ENCODE measurements around the gene UBAC1. TPM values are rescaled to one million over a fixed set of nuclear protein-coding genes. Genes with fewer than 3 reads are reported as not detected.

The UBAC1 gene
- total RNA-seq, 1 experiment from 2014 or later = 55.6 TPM

- H3K4me1 Mint-ChIP-seq = peaks cover 83% of the 10 kb centered on the region
- ATAC-seq (no peak), DNase-seq (ENCODE audit: low spot score) (no peak)
- peaks cover 1% of the 10 kb centered on the region; the same call in 1 of the 2 replicates for H3K36me3 Mint-ChIP-seq
- peak overlapping the region; percentile 73 for H3K27ac Mint-ChIP-seq
- H3K9me3 Mint-ChIP-seq = no peaks in the 10 kb centered on the region
- H3K4me3 Mint-ChIP-seq = no peak overlapping the region
- POLR2A ChIA-PET = no interaction called here
- no peaks in the 10 kb centered on the region; the same call in 1 of the 2 replicates for H3K27me3 Mint-ChIP-seq (ENCODE audit: low read depth)
- CTCF ChIA-PET = no interaction called here
- TF ChIP-seq PRDM15 (CRISPR knock-in tag; IDR thresholded peaks at IDR 0.05) (no peak), HMGA2 (CRISPR knock-in tag; IDR thresholded peaks at IDR 0.05) (no peak), NFYB (CRISPR knock-in tag; conservative IDR thresholded peaks at IDR 0.05; ENCODE audit: low read depth) (no peak), FOXP4 (CRISPR knock-in tag; IDR thresholded peaks at IDR 0.05) (no peak), ATF2 (CRISPR knock-in tag; IDR thresholded peaks at IDR 0.05; ENCODE audit: borderline replicate concordance, low read depth) (no peak), ZSCAN18 (CRISPR knock-in tag; IDR thresholded peaks at IDR 0.05) (no peak), FOXK1 (CRISPR knock-in tag; IDR thresholded peaks at IDR 0.05) (no peak), ELF4 (CRISPR knock-in tag; IDR thresholded peaks at IDR 0.05; ENCODE audit: low read depth) (no peak), ZMAT4 (CRISPR knock-in tag; IDR thresholded peaks at IDR 0.05) (no peak), E2F5 (CRISPR knock-in tag; IDR thresholded peaks at IDR 0.05) (no peak), KAT7 (CRISPR knock-in tag; IDR thresholded peaks at IDR 0.05; ENCODE audit: borderline replicate concordance) (no peak), E2F1 (CRISPR knock-in tag; IDR thresholded peaks at IDR 0.05) (no peak), ZNF281 (CRISPR knock-in tag; IDR thresholded peaks at IDR 0.05) (no peak), SMAD4 (CRISPR knock-in tag; IDR thresholded peaks at IDR 0.05) (no peak), CREM (CRISPR knock-in tag; IDR thresholded peaks at IDR 0.05) (no peak), AFF4 (CRISPR knock-in tag; IDR thresholded peaks at IDR 0.05; ENCODE audit: borderline replicate concordance) (no peak)
These were observed 74.1 kb downstream of the UBAC1 start for GRCh38 chr9:135887021-135887507.

Data from WTC11 (cell line).